Osteocyte (in vitro differentiated cells): ENCODE data around the gene IL1A. TPM values are rescaled to one million over a fixed set of nuclear protein-coding genes. Genes with fewer than 3 reads are reported as not detected.

ENCODE experiments used
- DNase-seq: peaks from one replicate; pipeline ENCODE4 v3.0.0; 2021; ENCODE audit warnings: mixed read lengths; ENCODE audit not compliant: unreplicated experiment; ENCODE audit errors: extremely low spot score
- H3K27ac Mint-ChIP-seq: one replicate; pipeline ENCODE4 v1.8.0; 2021; ENCODE audit warnings: mild to moderate bottlenecking, mixed read lengths; ENCODE audit not compliant: unreplicated experiment
- H3K27me3 Mint-ChIP-seq: one replicate; pipeline ENCODE4 v1.8.0; 2021; ENCODE audit warnings: mixed read lengths; ENCODE audit not compliant: unreplicated experiment
- H3K36me3 Mint-ChIP-seq: one replicate; pipeline ENCODE4 v1.8.0; 2021; ENCODE audit warnings: mixed read lengths; ENCODE audit not compliant: unreplicated experiment
- H3K4me1 Mint-ChIP-seq: one replicate; pipeline ENCODE4 v1.8.0; 2021; ENCODE audit warnings: mixed read lengths; ENCODE audit not compliant: unreplicated experiment
- H3K4me3 Mint-ChIP-seq: one replicate; pipeline ENCODE4 v1.8.0; 2021; ENCODE audit warnings: mild to moderate bottlenecking, moderate library complexity, mixed read lengths; ENCODE audit not compliant: unreplicated experiment
- H3K9me3 Mint-ChIP-seq: one replicate; pipeline ENCODE4 v1.8.0; 2021; ENCODE audit warnings: mixed read lengths; ENCODE audit not compliant: unreplicated experiment
- CTCF ChIP-seq: fragments of 200-600 bp; sonication (generic); IDR thresholded peaks from 2 replicates; pipeline ENCODE4 v1.5.0; 2021; ENCODE audit warnings: antibody characterized with exemption, mild to moderate bottlenecking, moderate library complexity
- total RNA-seq: library from RNA; stranded (reverse); gene quantifications from 2 replicates; pipeline ENCODE4 v1.2.1, GENCODE V29; 2021

The IL1A gene
- total RNA-seq, 1 donor from 2014 or later: not detected

DNA sequence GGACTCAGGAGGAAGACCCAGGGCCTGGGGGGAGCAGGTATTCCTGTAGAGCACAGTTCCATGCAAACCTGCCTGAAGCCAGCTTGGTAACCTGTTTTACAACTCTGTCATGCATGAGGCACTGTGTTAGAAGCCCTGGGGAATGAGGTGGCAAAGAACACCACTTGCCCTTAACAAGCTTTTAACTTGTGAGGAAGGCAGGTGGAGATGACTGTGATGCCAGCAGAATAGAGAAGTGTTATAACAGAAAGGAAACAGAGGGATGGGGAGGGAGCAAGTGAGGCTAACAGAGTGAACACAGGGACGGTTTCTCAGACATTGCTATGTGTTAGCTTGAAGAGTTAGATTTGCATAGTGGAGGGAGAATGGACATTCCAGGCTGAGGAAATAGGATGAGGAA lies 11.5 kb upstream of the IL1A start:
- H3K27ac Mint-ChIP-seq: no peak overlapping the region

GRCh38 chr2:112794841-112795240 lies 10.5 kb upstream of the IL1A start:
- Mint-ChIP-seq H3K4me1 (peaks cover 4% of the 10 kb centered on the region), H3K27ac (no peak overlapping the region), H3K27me3 (no peaks in the 10 kb centered on the region), H3K4me3 (no peak overlapping the region), H3K9me3 (peaks cover 4% of the 10 kb centered on the region), H3K36me3 (no peaks in the 10 kb centered on the region)
- TF ChIP-seq CTCF: no peak
- no peak for DNase-seq

More for the DNA sequence above, 11.5 kb upstream of the IL1A start:
- Mint-ChIP-seq H3K4me1 (peaks cover 6% of the 10 kb centered on the region), H3K9me3 (peaks cover 8% of the 10 kb centered on the region), H3K27me3 (no peaks in the 10 kb centered on the region), H3K4me3 (no peak overlapping the region), H3K36me3 (no peaks in the 10 kb centered on the region)
- TF ChIP-seq CTCF: no peak
- DNase-seq: no peak

DNA sequence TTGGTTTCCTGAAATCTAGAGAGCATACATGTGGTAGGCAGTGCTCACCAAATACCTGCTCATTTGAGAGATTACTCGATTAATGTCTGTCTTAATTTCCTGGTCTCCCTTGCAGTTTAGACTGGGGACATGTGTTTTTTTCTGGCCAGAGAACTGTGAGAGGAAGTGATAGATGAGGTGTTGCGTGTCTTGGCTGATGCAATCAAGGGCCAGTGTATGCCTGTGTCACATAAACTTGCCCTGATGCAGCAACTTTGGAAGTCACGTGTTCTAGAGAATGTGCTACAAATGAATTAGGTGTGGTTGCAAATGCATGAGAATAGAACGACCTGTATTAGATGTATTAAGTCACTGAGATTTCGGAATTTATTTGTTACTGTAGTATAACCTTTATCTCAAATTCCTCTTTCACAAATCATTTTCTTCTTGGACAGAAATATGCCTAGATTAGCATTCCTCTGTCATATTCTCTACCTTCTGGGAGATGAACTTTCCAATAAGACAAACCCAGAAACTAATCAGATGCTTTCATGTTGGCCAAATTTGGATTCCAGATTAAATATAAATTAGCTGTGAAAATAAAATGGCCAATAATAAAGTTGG lies 9.9 kb upstream of the IL1A start:
- H3K9me3 Mint-ChIP-seq: peaks cover under 1% of the 10 kb centered on the region
- no peaks in the 10 kb centered on the region for H3K36me3 Mint-ChIP-seq
- H3K27ac Mint-ChIP-seq: no peak overlapping the region
- peaks cover 4% of the 10 kb centered on the region for H3K4me1 Mint-ChIP-seq
- no peak overlapping the region for H3K4me3 Mint-ChIP-seq
- no peaks in the 10 kb centered on the region for H3K27me3 Mint-ChIP-seq
- DNase-seq: no peak
- no peak for TF ChIP-seq CTCF

- Mint-ChIP-seq H3K4me1 (peaks cover 4% of the 10 kb centered on the region), H3K9me3 (no peaks in the 10 kb centered on the region), H3K4me3 (no peak overlapping the region), H3K27me3 (no peaks in the 10 kb centered on the region), H3K27ac (no peak overlapping the region), H3K36me3 (no peaks in the 10 kb centered on the region)
- TF ChIP-seq CTCF: no peak
- no peak for DNase-seq
Observed at GRCh38 chr2:112793449-112793978, 9.2 kb upstream of the IL1A start.

GRCh38 chr2:112792419-112792818 lies 8.1 kb upstream of the IL1A start:
- no peak overlapping the region for H3K27ac Mint-ChIP-seq
- no peaks in the 10 kb centered on the region for H3K9me3 Mint-ChIP-seq
- H3K27me3 Mint-ChIP-seq: no peaks in the 10 kb centered on the region
- peaks cover 4% of the 10 kb centered on the region for H3K4me1 Mint-ChIP-seq
- no peaks in the 10 kb centered on the region for H3K36me3 Mint-ChIP-seq
- DNase-seq: no peak
- no peak overlapping the region for H3K4me3 Mint-ChIP-seq
- no peak for TF ChIP-seq CTCF
